Bronchial epithelial cell (primary cell): ENCODE data around the gene KRT34. TPM values are rescaled to one million over a fixed set of nuclear protein-coding genes. Genes with fewer than 3 reads are reported as not detected.
"Not testable (repeated sequence)": the region's sequence is repeated elsewhere in the genome, so short reads cannot be mapped to it uniquely, and the experiment has no call there.

ENCODE experiments used
- DNase-seq: peaks from one replicate; pipeline ENCODE4 v3.0.0-alpha.2; 2010; ENCODE audit warnings: low read depth
- FAIRE-seq: peaks from 2 replicates; lab custom pipeline; 2011; peaks lifted over from hg19 to GRCh38; lab: Jason Lieb, UNC
- H3K27me3 ChIP-seq: 2 replicates; pipeline ENCODE4 v1.5.1; 2011; ENCODE audit warnings: low read length; ENCODE audit not compliant: control insufficient read depth, insufficient read depth
- H3K36me3 ChIP-seq: 2 replicates; pipeline ENCODE4 v1.5.1; 2011; ENCODE audit warnings: low read length; ENCODE audit not compliant: control insufficient read depth, insufficient read depth
- H3K4me3 ChIP-seq: 2 replicates; pipeline ENCODE4 v1.5.1; 2011; ENCODE audit warnings: mild to moderate bottlenecking, low read depth, low read length, control low read depth
- total RNA-seq: library from RNA; depleted of rRNA; stranded (reverse); fragments of >200 nt; gene quantifications from 2 replicates; pipeline ENCODE4 v1.2.1, GENCODE V29; 2014
- TF ChIP-seq, protein P1 (sequence below): IDR thresholded peaks from 2 replicates; pipeline ENCODE4 v1.5.1; 2011; ENCODE audit warnings: mild to moderate bottlenecking, moderate library complexity, low read length, control low read depth, inconsistent platforms; ENCODE audit not compliant: insufficient read depth, severe bottlenecking

The KRT34 gene
- total RNA-seq, 1 donor from 2014 or later: 0.53 TPM

GRCh38 chr17:41387670-41388069 lies 5.6 kb upstream of the KRT34 start:
- no peak for FAIRE-seq
- DNase-seq: no peak
- Histone ChIP-seq H3K36me3 (no peaks in the 10 kb centered on the region), H3K27me3 (no peaks in the 10 kb centered on the region), H3K4me3 (no peak overlapping the region)
- TF ChIP-seq, protein P1, sequence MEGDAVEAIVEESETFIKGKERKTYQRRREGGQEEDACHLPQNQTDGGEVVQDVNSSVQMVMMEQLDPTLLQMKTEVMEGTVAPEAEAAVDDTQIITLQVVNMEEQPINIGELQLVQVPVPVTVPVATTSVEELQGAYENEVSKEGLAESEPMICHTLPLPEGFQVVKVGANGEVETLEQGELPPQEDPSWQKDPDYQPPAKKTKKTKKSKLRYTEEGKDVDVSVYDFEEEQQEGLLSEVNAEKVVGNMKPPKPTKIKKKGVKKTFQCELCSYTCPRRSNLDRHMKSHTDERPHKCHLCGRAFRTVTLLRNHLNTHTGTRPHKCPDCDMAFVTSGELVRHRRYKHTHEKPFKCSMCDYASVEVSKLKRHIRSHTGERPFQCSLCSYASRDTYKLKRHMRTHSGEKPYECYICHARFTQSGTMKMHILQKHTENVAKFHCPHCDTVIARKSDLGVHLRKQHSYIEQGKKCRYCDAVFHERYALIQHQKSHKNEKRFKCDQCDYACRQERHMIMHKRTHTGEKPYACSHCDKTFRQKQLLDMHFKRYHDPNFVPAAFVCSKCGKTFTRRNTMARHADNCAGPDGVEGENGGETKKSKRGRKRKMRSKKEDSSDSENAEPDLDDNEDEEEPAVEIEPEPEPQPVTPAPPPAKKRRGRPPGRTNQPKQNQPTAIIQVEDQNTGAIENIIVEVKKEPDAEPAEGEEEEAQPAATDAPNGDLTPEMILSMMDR: no peak

DNA sequence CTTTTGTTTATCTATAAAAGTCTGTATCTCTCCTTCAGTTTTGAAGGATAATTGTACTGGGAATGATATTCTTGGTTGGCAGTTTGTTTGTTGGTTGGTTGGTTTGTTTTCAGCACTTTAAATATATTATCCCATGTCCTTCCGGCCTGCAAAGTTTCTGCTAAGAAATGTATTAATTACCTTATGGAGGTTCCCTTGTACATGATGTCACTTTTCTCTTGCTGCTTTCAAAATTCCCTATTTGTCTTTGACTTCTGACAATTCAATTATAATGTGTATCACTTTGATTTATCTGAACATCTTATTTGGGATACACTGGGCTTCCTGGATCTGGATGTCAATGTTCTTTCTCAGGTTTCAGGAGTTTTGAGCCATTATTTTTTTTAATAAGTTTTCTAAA lies 4.1 kb upstream of the KRT34 start:
- TF ChIP-seq, protein P1: no peak
- DNase-seq (no peak), FAIRE-seq (no peak)
- Histone ChIP-seq H3K36me3 (no peaks in the 10 kb centered on the region), H3K27me3 (no peaks in the 10 kb centered on the region), H3K4me3 (no peak overlapping the region)

DNA sequence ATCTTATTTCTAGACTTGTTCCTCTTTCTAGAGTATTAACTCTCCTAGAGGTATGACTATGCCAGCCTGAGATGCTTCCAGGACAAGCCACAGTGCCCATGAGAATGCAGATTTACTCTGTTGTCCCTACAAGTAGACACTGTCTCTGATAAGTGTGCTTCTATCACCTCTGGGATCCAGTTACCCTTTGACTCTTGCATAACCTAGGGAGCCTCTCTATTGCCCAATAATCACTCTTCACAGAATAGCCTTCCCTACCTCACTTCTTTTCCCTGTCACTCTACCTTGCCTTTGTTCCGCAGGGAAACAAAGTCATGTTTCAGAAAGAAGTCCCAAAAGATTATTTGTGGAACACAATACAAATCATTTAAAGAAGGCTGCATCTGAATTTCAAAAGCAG lies 1.6 kb upstream of the KRT34 start:
- TF ChIP-seq, protein P1: no peak
- no peaks in the 10 kb centered on the region for H3K27me3 ChIP-seq
- no peak overlapping the region for H3K4me3 ChIP-seq
- FAIRE-seq (no peak), DNase-seq (no peak)
- H3K36me3 ChIP-seq: no peaks in the 10 kb centered on the region

- Histone ChIP-seq H3K36me3 (no peaks in the 10 kb centered on the region), H3K27me3 (no peaks in the 10 kb centered on the region), H3K4me3 (no peak overlapping the region)
- peak; percentile 41 for DNase-seq
- TF ChIP-seq, protein P1: no peak
- FAIRE-seq: peak; percentile 43
Observed at GRCh38 chr17:41382394-41382793, 288 bp upstream of the KRT34 start.

DNA sequence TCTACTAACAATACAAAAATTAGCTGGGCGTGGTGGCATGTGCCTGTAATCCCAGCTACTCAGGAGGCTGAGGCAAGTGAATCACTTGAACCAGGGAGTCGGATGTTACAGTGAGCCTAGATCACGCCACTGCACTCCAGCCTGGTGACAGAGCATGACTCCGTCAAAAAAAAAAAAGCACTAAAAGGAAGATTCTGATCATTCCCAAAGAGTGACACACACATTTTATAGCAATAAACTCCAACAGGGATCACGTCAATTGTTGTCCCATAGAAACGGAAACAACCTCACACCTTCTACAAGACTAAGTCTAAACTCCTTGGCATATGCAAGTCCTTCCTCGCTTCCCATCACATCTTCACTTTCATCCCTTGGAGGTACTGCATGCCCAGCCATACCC lies 2.0 kb downstream of the KRT34 start:
- H3K27me3 ChIP-seq, H3K36me3 ChIP-seq, H3K4me3 ChIP-seq: not testable (repeated sequence)
- peak; percentile 84 for DNase-seq
- FAIRE-seq: peak; percentile 98

- FAIRE-seq (no peak), DNase-seq (peak; percentile 30)
- Histone ChIP-seq H3K4me3 (no peak overlapping the region), H3K27me3 (no peaks in the 10 kb centered on the region), H3K36me3 (no peaks in the 10 kb centered on the region)
- TF ChIP-seq, protein P1: no peak
Observed at GRCh38 chr17:41377546-41377945, 4.6 kb downstream of the KRT34 start.
